Measurements from ENCODE around the gene DPT. TPM values are rescaled to one million over a fixed set of nuclear protein-coding genes. Genes with fewer than 3 reads are reported as not detected.

The DPT gene
- total RNA-seq, 1 experiment from 2014 or later = not detected

DNA sequence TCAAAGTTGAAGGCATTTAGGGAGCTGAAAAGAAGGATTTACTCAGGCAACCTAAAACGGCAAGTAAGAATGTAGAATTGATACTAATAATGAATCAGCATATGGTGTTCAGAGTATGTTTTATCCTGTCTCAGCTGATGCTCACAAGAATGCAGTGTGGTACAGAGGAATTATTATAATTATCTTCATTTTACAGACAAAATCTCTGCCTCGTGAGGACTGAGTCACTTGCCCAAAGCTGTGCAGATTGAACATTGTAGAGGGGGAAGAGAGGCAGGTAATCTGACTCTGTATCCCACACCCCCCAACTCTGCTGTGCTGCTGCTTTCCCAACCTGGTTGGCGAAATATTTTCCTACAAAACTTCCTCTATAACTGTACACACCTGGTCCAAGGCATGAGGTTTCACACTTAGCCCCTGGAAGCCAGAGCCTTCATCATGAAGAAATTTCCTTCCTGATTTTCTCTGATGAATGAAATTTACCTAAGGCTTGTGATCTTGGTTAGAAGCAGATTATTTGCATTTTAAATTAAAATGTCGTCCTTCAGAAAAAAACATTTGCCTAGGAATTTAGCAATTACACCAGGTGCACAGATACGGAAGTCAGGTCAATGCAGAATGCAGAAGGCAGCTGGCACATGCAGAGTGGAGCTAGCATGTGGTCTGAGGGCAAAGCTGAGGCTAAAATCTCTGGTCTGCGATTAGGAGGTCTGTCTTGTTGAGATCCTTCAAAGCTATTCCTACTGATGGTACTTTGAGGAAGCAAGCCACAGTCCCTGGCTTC, 52.8 kb downstream of the DPT start:
- Histone ChIP-seq H3K9ac (ENCODE audit: low read length) (no peak overlapping the region), H2AFZ (ENCODE audit: low read length) (no peak overlapping the region), H3K9me2 (replicated peaks; ENCODE audit: insufficient read depth, low read length) (no peaks in the 10 kb centered on the region), H3K4me2 (ENCODE audit: low read depth, low read length, poor library complexity, severe bottlenecking) (peak overlapping the region; percentile 42), H3K4me1 (ENCODE audit: low read length) (peaks cover 24% of the 10 kb centered on the region), H3K27me3 (ENCODE audit: low read length) (no peaks in the 10 kb centered on the region), H3K9me3 (ENCODE audit: low read length) (no peaks in the 10 kb centered on the region), H3K79me2 (ENCODE audit: low read length) (no peaks in the 10 kb centered on the region), H3K36me3 (ENCODE audit: insufficient read depth, low read length) (no peaks in the 10 kb centered on the region), H3K4me3 (ENCODE audit: low read length) (no peak overlapping the region), H4K20me1 (ENCODE audit: insufficient read depth, low read depth, low read length) (no peaks in the 10 kb centered on the region), H3K27ac (ENCODE audit: low read length) (peak overlapping the region; percentile 73)
- peak; percentile 87 for DNase-seq

DNA sequence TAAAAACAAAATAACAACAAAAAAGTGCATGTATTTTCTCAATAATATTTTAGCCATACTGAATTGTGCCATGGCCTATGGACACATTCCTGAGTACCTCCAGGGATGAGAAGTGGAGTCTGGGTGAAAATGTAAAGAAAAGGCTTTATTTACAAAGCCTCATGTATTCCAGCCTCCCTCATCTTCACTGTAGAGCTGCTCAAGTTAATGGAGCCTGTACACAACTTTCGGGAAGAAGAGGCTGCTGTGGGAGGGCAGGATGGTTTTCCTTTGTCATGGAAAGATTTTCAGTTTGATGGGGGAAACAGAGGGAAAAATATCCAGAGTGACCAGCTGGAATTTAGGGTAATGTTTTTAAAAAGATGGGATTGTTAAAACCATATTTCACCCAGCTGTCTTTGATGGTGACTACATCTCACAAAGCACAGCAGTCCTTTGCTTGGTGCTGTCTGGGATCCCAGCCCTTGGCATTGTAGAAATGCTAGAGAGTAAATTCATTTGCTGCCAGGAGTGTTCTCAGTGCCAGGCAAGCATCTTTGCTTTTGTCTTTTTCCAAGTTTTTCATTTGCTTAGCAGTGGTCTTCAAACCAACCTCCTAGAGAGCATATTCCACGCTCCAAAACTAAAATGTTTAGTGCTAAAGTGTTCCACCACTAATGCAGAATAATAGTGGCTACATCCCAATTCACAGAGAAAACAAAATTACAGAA, 54.9 kb downstream of the DPT start:
- H3K4me3 ChIP-seq (ENCODE audit: low read length) = no peak overlapping the region
- H3K9me2 ChIP-seq (replicated peaks; ENCODE audit: insufficient read depth, low read length) = no peaks in the 10 kb centered on the region
- peaks cover 24% of the 10 kb centered on the region for H3K4me1 ChIP-seq (ENCODE audit: low read length)
- no peaks in the 10 kb centered on the region for H3K79me2 ChIP-seq (ENCODE audit: low read length)
- no peak for DNase-seq
- no peaks in the 10 kb centered on the region for H4K20me1 ChIP-seq (ENCODE audit: insufficient read depth, low read depth, low read length)
- no peaks in the 10 kb centered on the region for H3K9me3 ChIP-seq (ENCODE audit: low read length)
- H3K9ac ChIP-seq (ENCODE audit: low read length) = no peak overlapping the region
- H3K36me3 ChIP-seq (ENCODE audit: insufficient read depth, low read length) = no peaks in the 10 kb centered on the region
- no peaks in the 10 kb centered on the region for H3K27me3 ChIP-seq (ENCODE audit: low read length)
- H3K27ac ChIP-seq (ENCODE audit: low read length) = no peak overlapping the region
- no peak overlapping the region for H3K4me2 ChIP-seq (ENCODE audit: low read depth, low read length, poor library complexity, severe bottlenecking)
- H2AFZ ChIP-seq (ENCODE audit: low read length) = no peak overlapping the region

DNA sequence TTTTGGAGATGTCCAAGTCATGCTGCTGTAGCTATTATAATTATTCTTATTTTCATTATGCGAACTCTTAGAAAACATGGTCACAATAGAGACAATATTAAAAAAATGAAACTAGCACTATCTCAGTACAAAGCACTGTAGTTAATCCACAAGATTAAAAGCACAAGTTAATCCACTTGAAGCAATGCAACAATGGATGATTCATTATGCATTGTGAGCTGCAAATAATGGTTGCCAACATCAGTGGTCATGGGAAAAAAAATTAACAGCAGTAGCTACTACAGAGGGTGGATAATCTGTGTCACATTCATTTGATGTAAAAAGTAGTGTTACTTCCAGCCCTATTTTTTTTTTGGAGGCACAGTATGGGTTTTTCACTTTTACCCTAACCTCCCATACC, 56.7 kb downstream of the DPT start:
- H3K36me3 ChIP-seq (ENCODE audit: insufficient read depth, low read length) = no peaks in the 10 kb centered on the region
- H3K27me3 ChIP-seq (ENCODE audit: low read length) = no peaks in the 10 kb centered on the region
- no peaks in the 10 kb centered on the region for H4K20me1 ChIP-seq (ENCODE audit: insufficient read depth, low read depth, low read length)
- H3K9me3 ChIP-seq (ENCODE audit: low read length) = no peaks in the 10 kb centered on the region
- H3K27ac ChIP-seq (ENCODE audit: low read length) = no peak overlapping the region
- no peak overlapping the region for H3K9ac ChIP-seq (ENCODE audit: low read length)
- no peak overlapping the region for H2AFZ ChIP-seq (ENCODE audit: low read length)
- no peak overlapping the region for H3K4me3 ChIP-seq (ENCODE audit: low read length)
- H3K4me1 ChIP-seq (ENCODE audit: low read length) = peaks cover 20% of the 10 kb centered on the region
- H3K4me2 ChIP-seq (ENCODE audit: low read depth, low read length, poor library complexity, severe bottlenecking) = no peak overlapping the region
- no peak for DNase-seq
- H3K9me2 ChIP-seq (replicated peaks; ENCODE audit: insufficient read depth, low read length) = no peaks in the 10 kb centered on the region
- no peaks in the 10 kb centered on the region for H3K79me2 ChIP-seq (ENCODE audit: low read length)

- no peak for DNase-seq
- no peaks in the 10 kb centered on the region for H3K36me3 ChIP-seq (ENCODE audit: insufficient read depth, low read length)
- no peak overlapping the region for H3K9ac ChIP-seq (ENCODE audit: low read length)
- H3K4me2 ChIP-seq (ENCODE audit: low read depth, low read length, poor library complexity, severe bottlenecking) = no peak overlapping the region
- no peaks in the 10 kb centered on the region for H3K9me3 ChIP-seq (ENCODE audit: low read length)
- no peaks in the 10 kb centered on the region for H3K27me3 ChIP-seq (ENCODE audit: low read length)
- no peak overlapping the region for H3K27ac ChIP-seq (ENCODE audit: low read length)
- no peak overlapping the region for H3K4me3 ChIP-seq (ENCODE audit: low read length)
- no peaks in the 10 kb centered on the region for H4K20me1 ChIP-seq (ENCODE audit: insufficient read depth, low read depth, low read length)
- H3K9me2 ChIP-seq (replicated peaks; ENCODE audit: insufficient read depth, low read length) = no peaks in the 10 kb centered on the region
- H2AFZ ChIP-seq (ENCODE audit: low read length) = no peak overlapping the region
- H3K4me1 ChIP-seq (ENCODE audit: low read length) = peaks cover 15% of the 10 kb centered on the region
- no peaks in the 10 kb centered on the region for H3K79me2 ChIP-seq (ENCODE audit: low read length)
Observed at GRCh38 chr1:168671782-168672181, 57.2 kb downstream of the DPT start.

DNA sequence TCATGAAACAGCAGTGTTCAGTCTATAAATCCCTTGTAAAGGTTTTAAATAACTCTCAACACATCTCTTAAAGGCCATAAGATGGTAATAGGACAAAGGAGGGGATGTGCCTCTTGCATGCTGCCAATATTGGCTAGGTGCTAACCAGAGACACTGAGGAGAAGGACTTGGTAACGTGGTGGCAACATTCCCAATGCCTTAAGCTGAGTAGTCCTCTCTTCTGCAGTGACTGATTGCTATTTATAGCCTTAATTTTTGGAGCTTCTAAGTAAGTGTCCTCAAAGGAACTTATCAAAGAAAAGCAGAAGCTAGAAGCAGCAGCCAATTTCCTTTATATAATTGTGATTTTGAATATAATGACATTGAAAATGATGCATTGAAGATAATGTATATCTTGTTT, 63.0 kb downstream of the DPT start:
- Histone ChIP-seq H3K4me3 (ENCODE audit: low read length) (no peak overlapping the region), H2AFZ (ENCODE audit: low read length) (no peak overlapping the region), H3K79me2 (ENCODE audit: low read length) (no peaks in the 10 kb centered on the region), H4K20me1 (ENCODE audit: insufficient read depth, low read depth, low read length) (no peaks in the 10 kb centered on the region), H3K4me1 (ENCODE audit: low read length) (no peaks in the 10 kb centered on the region), H3K4me2 (ENCODE audit: low read depth, low read length, poor library complexity, severe bottlenecking) (no peak overlapping the region), H3K9me2 (replicated peaks; ENCODE audit: insufficient read depth, low read length) (no peaks in the 10 kb centered on the region), H3K36me3 (ENCODE audit: insufficient read depth, low read length) (no peaks in the 10 kb centered on the region), H3K27ac (ENCODE audit: low read length) (no peak overlapping the region), H3K9me3 (ENCODE audit: low read length) (no peaks in the 10 kb centered on the region), H3K9ac (ENCODE audit: low read length) (no peak overlapping the region), H3K27me3 (ENCODE audit: low read length) (no peaks in the 10 kb centered on the region)
- no peak for DNase-seq

GRCh38 chr1:168664069-168664834, 64.8 kb downstream of the DPT start:
- Histone ChIP-seq H3K79me2 (ENCODE audit: low read length) (no peaks in the 10 kb centered on the region), H2AFZ (ENCODE audit: low read length) (no peak overlapping the region), H4K20me1 (ENCODE audit: insufficient read depth, low read depth, low read length) (no peaks in the 10 kb centered on the region), H3K4me3 (ENCODE audit: low read length) (no peak overlapping the region), H3K9me2 (replicated peaks; ENCODE audit: insufficient read depth, low read length) (no peaks in the 10 kb centered on the region), H3K4me2 (ENCODE audit: low read depth, low read length, poor library complexity, severe bottlenecking) (no peak overlapping the region), H3K27me3 (ENCODE audit: low read length) (no peaks in the 10 kb centered on the region), H3K4me1 (ENCODE audit: low read length) (no peaks in the 10 kb centered on the region), H3K27ac (ENCODE audit: low read length) (no peak overlapping the region), H3K9me3 (ENCODE audit: low read length) (no peaks in the 10 kb centered on the region), H3K9ac (ENCODE audit: low read length) (no peak overlapping the region), H3K36me3 (ENCODE audit: insufficient read depth, low read length) (no peaks in the 10 kb centered on the region)
- no peak for DNase-seq

- H3K27me3 ChIP-seq (ENCODE audit: low read length) = no peaks in the 10 kb centered on the region
- H2AFZ ChIP-seq (ENCODE audit: low read length) = no peak overlapping the region
- no peaks in the 10 kb centered on the region for H3K9me2 ChIP-seq (replicated peaks; ENCODE audit: insufficient read depth, low read length)
- no peaks in the 10 kb centered on the region for H3K4me1 ChIP-seq (ENCODE audit: low read length)
- H3K36me3 ChIP-seq (ENCODE audit: insufficient read depth, low read length) = no peaks in the 10 kb centered on the region
- H3K27ac ChIP-seq (ENCODE audit: low read length) = no peak overlapping the region
- no peaks in the 10 kb centered on the region for H4K20me1 ChIP-seq (ENCODE audit: insufficient read depth, low read depth, low read length)
- no peaks in the 10 kb centered on the region for H3K79me2 ChIP-seq (ENCODE audit: low read length)
- no peak overlapping the region for H3K4me3 ChIP-seq (ENCODE audit: low read length)
- H3K4me2 ChIP-seq (ENCODE audit: low read depth, low read length, poor library complexity, severe bottlenecking) = no peak overlapping the region
- no peak overlapping the region for H3K9ac ChIP-seq (ENCODE audit: low read length)
- DNase-seq = no peak
- no peaks in the 10 kb centered on the region for H3K9me3 ChIP-seq (ENCODE audit: low read length)
Observed at GRCh38 chr1:168656485-168656884, 72.5 kb downstream of the DPT start.

All from Karpas-422 (cell line).